GM13976 (cell line): ENCODE data around the gene TAF11L8.
"Not testable (repeated sequence)": the region's sequence is repeated elsewhere in the genome, so short reads cannot be mapped to it uniquely, and the experiment has no call there.

Experiments used
- DNase-seq: peaks from one replicate; pipeline ENCODE4 v3.0.0; 2012; ENCODE audit warnings: low spot score
- in situ Hi-C: fragments of 300-500 bp; cut with MboI; formaldehyde crosslinking; loops from one replicate; pipeline ENCODE4 v1.12.0; 2022; ENCODE audit warnings: low sequenced_read_pairs, mixed read lengths, inconsistent platforms; ENCODE audit not compliant: unreplicated experiment
- TF ChIP-seq, protein P1 (sequence below): IDR thresholded peaks from 2 replicates; pipeline ENCODE4 v1.5.1; 2012; ENCODE audit warnings: borderline replicate concordance, mild to moderate bottlenecking; ENCODE audit not compliant: insufficient read depth; ENCODE audit errors: extremely low read depth, missing control alignments, control extremely low read depth

The TAF11L8 gene

DNA sequence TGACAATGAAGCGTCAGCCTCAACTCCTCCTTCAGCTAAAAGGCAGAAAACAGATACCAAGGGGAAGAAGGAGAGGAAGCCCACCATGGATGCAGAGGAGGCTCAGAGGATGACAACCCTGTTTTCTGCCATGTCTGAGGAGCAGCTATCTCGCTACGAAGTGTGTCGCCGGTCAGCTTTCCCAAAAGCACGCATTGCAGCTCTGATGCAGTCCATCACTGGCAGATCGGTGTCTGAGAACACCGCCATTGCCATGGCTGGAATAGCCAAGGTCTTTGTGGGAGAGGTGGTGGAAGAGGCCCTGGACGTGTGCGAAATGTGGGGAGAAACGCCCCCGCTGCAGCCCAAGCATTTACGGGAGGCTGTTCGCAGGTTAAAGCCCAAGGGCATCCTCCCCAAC lies 14.2 kb upstream of the TAF11L8 start:
- in situ Hi-C loops = no loop called here

DNA sequence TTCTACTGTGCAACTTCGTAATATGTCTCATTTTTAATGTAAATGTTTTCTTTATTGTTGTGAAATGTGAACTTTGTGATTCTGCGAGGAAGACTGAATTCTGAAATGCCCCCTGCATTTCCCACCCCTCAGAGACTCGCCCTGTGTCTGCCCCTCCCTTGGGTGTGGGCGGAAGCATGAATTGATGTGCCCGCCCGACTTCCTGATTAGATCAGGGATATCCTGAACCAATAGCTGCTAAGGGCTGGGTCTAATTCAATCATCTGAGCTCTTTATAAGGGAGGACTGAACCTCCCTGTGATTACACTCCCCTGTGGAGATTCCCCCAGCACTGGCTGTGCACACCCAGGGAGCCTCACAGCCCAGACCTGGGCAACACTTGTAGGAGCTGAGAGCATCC lies 13.1 kb upstream of the TAF11L8 start, which contains the start of gene TAF11L11:
Gene TAF11L11 (plus strand): TSS at position 304 of the 400 bp plus-strand sequence.
- DNase-seq, in situ Hi-C loops: not testable (repeated sequence)

More for the DNA sequence above, 14.2 kb upstream of the TAF11L8 start:
- TF ChIP-seq, protein P1, sequence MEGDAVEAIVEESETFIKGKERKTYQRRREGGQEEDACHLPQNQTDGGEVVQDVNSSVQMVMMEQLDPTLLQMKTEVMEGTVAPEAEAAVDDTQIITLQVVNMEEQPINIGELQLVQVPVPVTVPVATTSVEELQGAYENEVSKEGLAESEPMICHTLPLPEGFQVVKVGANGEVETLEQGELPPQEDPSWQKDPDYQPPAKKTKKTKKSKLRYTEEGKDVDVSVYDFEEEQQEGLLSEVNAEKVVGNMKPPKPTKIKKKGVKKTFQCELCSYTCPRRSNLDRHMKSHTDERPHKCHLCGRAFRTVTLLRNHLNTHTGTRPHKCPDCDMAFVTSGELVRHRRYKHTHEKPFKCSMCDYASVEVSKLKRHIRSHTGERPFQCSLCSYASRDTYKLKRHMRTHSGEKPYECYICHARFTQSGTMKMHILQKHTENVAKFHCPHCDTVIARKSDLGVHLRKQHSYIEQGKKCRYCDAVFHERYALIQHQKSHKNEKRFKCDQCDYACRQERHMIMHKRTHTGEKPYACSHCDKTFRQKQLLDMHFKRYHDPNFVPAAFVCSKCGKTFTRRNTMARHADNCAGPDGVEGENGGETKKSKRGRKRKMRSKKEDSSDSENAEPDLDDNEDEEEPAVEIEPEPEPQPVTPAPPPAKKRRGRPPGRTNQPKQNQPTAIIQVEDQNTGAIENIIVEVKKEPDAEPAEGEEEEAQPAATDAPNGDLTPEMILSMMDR = no peak
- DNase-seq = no peak

DNA sequence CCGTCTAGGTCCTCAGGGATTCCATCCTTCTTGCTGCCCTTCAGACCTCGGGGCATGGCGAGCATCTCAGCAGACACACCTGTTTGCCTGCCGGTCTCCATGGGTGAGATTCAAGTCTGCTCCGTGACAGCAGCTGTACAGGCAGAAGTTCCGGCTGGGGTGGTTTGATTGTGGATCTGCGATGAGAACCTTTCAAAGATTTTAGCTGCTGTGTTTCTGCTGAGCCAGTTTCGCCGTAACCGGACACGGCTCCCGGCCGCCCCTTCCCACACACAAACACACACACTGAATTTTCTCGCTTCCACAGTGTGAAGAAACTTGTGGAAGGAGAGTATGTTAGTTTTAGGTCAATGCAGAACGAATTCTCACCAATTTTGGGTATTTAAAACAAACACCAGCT lies 7.0 kb upstream of the TAF11L8 start, which contains the start of gene TAF11L10:
Gene TAF11L10 (minus strand): TSS at position 101 of the 400 bp plus-strand sequence.
- DNase-seq, in situ Hi-C loops: not testable (repeated sequence)

DNA sequence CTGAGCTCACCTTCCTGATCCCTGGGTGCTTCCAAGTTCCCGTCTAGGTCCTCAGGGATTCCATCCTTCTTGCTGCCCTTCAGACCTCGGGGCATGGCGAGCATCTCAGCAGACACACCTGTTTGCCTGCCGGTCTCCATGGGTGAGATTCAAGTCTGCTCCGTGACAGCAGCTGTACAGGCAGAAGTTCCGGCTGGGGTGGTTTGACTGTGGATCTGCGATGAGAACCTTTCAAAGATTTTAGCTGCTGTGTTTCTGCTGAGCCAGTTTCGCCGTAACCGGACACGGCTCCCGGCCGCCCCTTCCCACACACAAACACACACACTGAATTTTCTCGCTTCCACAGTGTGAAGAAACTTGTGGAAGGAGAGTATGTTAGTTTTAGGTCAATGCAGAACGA lies 3.5 kb upstream of the TAF11L8 start, which contains the start of gene TAF11L9:
Gene TAF11L9 (minus strand): TSS at position 140 of the 400 bp plus-strand sequence.
- in situ Hi-C loops, DNase-seq: not testable (repeated sequence)

DNA sequence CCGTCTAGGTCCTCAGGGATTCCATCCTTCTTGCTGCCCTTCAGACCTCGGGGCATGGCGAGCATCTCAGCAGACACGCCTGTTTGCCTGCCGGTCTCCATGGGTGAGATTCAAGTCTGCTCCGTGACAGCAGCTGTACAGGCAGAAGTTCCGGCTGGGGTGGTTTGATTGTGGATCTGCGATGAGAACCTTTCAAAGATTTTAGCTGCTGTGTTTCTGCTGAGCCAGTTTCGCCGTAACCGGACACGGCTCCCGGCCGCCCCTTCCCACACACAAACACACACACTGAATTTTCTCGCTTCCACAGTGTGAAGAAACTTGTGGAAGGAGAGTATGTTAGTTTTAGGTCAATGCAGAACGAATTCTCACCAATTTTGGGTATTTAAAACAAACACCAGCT lies 5.1 kb downstream of the TAF11L8 start, which contains the start of gene TAF11L7:
Gene TAF11L7 (minus strand): TSS at position 101 of the 400 bp plus-strand sequence.
- DNase-seq, in situ Hi-C loops: not testable (repeated sequence)
